ENCODE measurements around the gene RBMS3. TPM values are rescaled to one million over a fixed set of nuclear protein-coding genes. Genes with fewer than 3 reads are reported as not detected.

RBMS3 gene
- total and polyA plus RNA-seq, 2 of the 8 experiments (the other 6 are each of a cell fraction or from before 2014, with no cell fraction given), result 3.7 to 6.9 TPM

GRCh38 chr3:29441422-29441821 lies 160.6 kb downstream of the RBMS3 start:
- H3K23ac ChIP-seq (ENCODE audit: insufficient read length), result no peak overlapping the region
- no peak overlapping the region for H3K14ac ChIP-seq (ENCODE audit: insufficient read length)
- no peak overlapping the region for H3K9ac ChIP-seq (replicated peaks in 1 of 4; ENCODE audit: extremely low read depth in 1 of 4, low read depth in 3 of 4, low read length in 3 of 4)
- peaks cover 0 to 16% (median 7%) of the 10 kb centered on the region in 4 experiments; a peak in 3 of 7 replicates for H3K4me1 ChIP-seq (replicated peaks in 1 of 4; ENCODE audit: control insufficient read depth in 3 of 4, insufficient read depth in 4 of 4, low read length in 3 of 4)
- CTCF ChIA-PET (ENCODE audit: partially characterized antibody), result no interaction called here
- no peaks in the 10 kb centered on the region for H4K20me1 ChIP-seq (replicated peaks in 1 of 2; ENCODE audit: control insufficient read depth in 1 of 2, insufficient read depth in 2 of 2, low read length in 2 of 2)
- no peaks in the 10 kb centered on the region for H3K9me3 ChIP-seq (ENCODE audit: insufficient read depth in 2 of 2, low read depth in 1 of 2, low read length in 1 of 2)
- no peak overlapping the region; a peak in 1 of 4 replicates for H3K4me2 ChIP-seq (ENCODE audit: insufficient read depth in 1 of 2, low read depth in 2 of 2, low read length in 2 of 2)
- H2AFZ ChIP-seq (ENCODE audit: low read length), result no peak overlapping the region
- no peak overlapping the region for H4K5ac ChIP-seq (ENCODE audit: insufficient read length, low read depth, low read length)
- H2BK12ac ChIP-seq (ENCODE audit: low read depth, low read length), result no peak overlapping the region
- H3K18ac ChIP-seq (ENCODE audit: extremely low read depth, low read length), result no peak overlapping the region
- no peak overlapping the region for H2BK5ac ChIP-seq (ENCODE audit: low read depth, low read length)
- no peak overlapping the region for H2BK120ac ChIP-seq (replicated peaks; ENCODE audit: low read depth, low read length)
- no peaks in the 10 kb centered on the region for H3K36me3 ChIP-seq (ENCODE audit: control insufficient read depth in 2 of 4, insufficient read depth in 4 of 4, low read length in 3 of 4)
- H3K79me2 ChIP-seq (ENCODE audit: control insufficient read depth in 1 of 2, insufficient read depth in 2 of 2, low read length in 2 of 2), result no peaks in the 10 kb centered on the region
- TF ChIP-seq PHF8 (conservative IDR thresholded peaks at IDR 0.05; ENCODE audit: low read depth, low read length) (no peak), RAD21 (IDR thresholded peaks at IDR 0.05 in 1 of 2, conservative IDR thresholded peaks at IDR 0.05 in 1 of 2; ENCODE audit: low read depth in 2 of 2, low read length in 2 of 2) (no peak), RXRA (IDR thresholded peaks at IDR 0.05; ENCODE audit: insufficient read depth, low read depth, low read length) (no peak), MAX (IDR thresholded peaks at IDR 0.05) (no peak), CHD2 (IDR thresholded peaks at IDR 0.05; ENCODE audit: low read length) (no peak), SP4 (IDR thresholded peaks at IDR 0.05; ENCODE audit: low read length) (no peak), EZH2 (IDR thresholded peaks at IDR 0.05; ENCODE audit: low read depth, low read length, severe bottlenecking) (no peak), POU5F1 (IDR thresholded peaks at IDR 0.05; ENCODE audit: low read depth, low read length) (no peak)
- H2BK15ac ChIP-seq (ENCODE audit: low read length), result no peak overlapping the region
- H3K27ac ChIP-seq (ENCODE audit: low read depth, low read length), result no peak overlapping the region
- no peak overlapping the region for H4K91ac ChIP-seq (replicated peaks; ENCODE audit: insufficient read length, low read length)
- no peak overlapping the region for H2BK20ac ChIP-seq (ENCODE audit: low read length)
- no peaks in the 10 kb centered on the region for H3K79me1 ChIP-seq (ENCODE audit: low read depth, low read length)
- POLR2A ChIA-PET (ENCODE audit: partially characterized antibody), result no interaction called here
- no peak overlapping the region for H3K56ac ChIP-seq (replicated peaks; ENCODE audit: insufficient read length, low read depth, low read length)
- H3K23me2 ChIP-seq (ENCODE audit: low read depth, low read length), result no peaks in the 10 kb centered on the region
- 93% methylated on average over 3 of the region's 3 CpGs; no CpG with 5 or more reads in 1 of the 2 experiments for WGBS, 2 experiments (ENCODE audit: extremely low coverage in 1 of 2, insufficient coverage in 1 of 2, insufficient read length in 1 of 2, insufficient replicate concordance in 2 of 2, low coverage in 1 of 2, low lambda C conversion rate in 2 of 2, missing lambda C conversion rate in 1 of 2)
- DNase-seq (ENCODE audit: low read depth in 1 of 2, low spot score in 2 of 2) (no peak), FAIRE-seq (no peak)
- H3K4ac ChIP-seq (replicated peaks; ENCODE audit: insufficient read length, low read depth, low read length), result no peak overlapping the region
- H3K4me3 ChIP-seq (ENCODE audit: extremely low read depth in 1 of 4, insufficient read depth in 2 of 4, low read depth in 3 of 4, low read length in 4 of 4), result no peak overlapping the region
- no peaks in the 10 kb centered on the region for H3K27me3 ChIP-seq (replicated peaks in 1 of 4; ENCODE audit: control insufficient read depth in 3 of 4, extremely low read depth in 1 of 4, insufficient read depth in 3 of 4, low read length in 3 of 4)
- H2AK5ac ChIP-seq (ENCODE audit: low read depth, low read length), result no peak overlapping the region
- H4K8ac ChIP-seq (ENCODE audit: extremely low read depth, insufficient read depth, low read length), result no peak overlapping the region
